GM21367 (cell line): ENCODE measurements around the gene ZSCAN10.

Source experiments
- ATAC-seq: cut with Tn5 transposase; IDR thresholded peaks from one replicate; pipeline ENCODE4 v1.9.1; 2021; ENCODE audit not compliant: unreplicated experiment

Gene ZSCAN10

DNA sequence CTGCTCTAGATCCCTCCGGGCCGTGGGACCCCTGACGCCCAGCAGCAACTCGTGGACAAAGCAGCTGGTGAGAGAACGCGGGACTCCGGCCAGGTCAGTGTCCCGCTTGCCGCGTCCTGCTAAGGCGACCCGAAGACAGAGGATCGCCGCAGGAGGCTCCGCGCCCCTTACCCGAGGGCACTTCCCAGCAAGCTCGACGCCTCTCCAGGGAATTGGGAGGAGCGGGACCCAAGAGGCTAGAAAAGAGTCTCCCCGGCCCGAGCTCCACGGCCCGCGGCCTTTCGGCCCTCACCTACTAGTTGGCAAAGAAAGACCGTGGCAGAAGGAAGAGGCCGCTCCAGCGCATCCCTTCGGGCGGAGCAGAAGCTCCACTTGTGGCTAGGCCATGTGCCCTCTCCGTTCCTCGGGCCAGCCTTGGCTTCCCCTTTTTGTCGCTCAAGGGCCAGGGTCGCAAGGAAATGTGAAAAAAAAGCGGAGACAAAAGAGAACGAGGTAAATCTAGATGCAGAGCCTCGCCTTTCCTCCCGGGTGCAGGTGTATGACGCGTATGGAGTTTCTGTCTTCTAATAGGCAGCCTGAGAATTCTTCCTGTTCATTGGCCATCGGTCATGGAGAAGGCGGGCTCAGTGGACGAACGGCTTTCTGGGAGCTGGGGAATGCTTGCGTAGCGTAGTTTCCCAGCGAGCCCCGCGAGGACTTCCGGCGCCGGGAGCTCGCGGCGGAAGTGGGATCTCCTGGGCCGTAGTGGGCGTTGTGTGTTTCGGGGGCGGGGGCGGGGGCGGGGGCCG, 35.4 kb upstream of the ZSCAN10 start, which contains the start of gene ZNF213:
TSS of gene ZNF213 (plus strand) at position 692 of the 788 bp plus-strand sequence. CDS start 2,252 bp downstream, outside the sequence.
- peak; percentile 71 for ATAC-seq

DNA sequence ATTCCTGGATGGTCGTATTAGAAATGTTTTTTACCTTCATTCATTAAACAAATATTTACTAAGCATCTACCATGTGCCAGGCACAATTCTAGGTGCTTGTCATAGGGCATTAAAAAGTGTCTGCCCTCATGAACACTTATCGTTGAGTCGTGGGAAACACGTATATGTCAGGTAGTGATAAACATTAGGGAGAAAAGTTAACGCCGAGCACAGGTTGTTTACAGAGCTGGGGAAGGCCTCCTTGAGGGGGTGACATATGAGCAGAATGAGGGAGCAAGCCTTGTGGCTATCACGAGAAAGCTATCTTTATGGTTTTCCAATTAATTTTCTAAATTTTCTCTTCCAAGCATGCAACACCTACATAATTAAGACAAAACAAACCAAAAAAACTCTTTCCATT, 34.8 kb upstream of the ZSCAN10 start:
- ATAC-seq: no peak

DNA sequence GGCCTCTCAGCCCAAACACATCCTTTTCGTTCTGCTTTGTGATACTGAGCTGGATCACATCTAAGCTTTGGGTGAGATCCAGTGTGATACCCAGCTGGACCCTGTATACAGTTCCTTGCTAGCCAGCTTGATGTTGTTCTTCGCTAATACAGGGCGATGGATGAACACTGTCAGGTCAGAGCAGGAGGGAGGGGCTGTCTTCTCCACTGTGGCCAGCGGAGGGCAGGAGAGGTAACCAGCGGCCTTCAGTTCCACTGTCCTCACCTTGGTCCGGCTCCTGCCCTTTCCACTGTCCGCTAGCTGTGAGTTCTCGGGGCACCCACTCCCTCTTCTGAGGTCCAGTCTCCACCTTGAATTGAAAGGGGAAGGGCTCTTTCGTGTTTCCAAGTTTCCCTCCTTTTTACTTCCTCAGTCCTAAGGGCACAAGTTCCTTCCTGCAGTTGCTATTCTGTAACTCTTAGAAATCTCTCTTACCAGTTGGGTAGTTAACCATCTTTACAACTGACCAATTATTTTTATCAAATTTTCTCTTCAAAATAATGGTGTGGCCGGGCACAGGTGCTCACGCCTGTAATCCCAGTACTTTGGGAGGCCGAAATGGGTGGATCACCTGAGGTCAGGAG, 32.8 kb upstream of the ZSCAN10 start:
- ATAC-seq: no peak

DNA sequence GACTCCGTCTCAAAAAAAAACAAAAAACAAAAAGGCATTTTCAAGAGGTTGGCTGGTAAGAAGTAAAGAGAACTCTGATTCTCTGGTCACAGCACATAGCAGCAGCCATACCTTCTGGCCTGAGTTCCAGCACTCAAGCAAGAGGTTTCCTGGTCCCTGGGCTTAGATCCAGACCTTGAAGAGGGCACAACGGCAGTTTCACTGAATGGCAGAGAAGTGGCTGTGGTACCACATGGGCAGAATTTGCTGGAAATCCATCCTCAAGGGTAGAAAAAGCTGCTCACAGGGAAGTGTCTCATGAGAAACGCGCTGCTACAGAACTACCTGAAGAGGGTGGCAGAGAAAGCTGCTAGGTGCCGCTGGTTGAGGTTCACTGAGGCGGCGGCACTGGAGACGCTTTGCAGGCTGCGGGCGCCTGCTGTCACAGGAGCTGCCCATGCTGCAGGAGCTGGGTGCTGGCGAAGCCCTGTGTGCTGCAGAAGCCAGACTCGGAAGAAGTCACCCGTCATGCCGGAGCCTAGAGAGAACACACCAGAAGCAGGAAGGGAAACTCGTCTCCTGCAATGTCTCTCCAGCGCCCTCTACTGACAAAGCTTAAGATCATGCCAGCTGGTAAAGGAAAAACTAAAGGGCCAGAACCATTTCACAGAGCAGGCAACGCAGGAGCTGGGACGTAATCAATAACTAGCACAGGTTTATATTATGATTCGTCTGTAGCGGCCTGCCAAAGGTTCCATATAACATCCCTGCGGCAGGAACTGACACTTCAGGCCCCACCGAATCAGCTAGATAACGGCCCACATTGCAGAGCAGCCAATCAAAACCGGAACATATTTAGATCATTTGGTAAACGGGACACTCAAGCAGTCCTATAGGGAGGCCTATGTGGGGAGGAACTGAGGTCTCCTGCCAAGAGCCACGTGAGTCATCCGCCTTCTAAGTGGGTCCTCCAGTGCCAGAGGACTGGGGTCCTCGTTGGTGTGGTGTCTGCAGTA, 30.3 kb upstream of the ZSCAN10 start:
- peak; percentile 38 for ATAC-seq

DNA sequence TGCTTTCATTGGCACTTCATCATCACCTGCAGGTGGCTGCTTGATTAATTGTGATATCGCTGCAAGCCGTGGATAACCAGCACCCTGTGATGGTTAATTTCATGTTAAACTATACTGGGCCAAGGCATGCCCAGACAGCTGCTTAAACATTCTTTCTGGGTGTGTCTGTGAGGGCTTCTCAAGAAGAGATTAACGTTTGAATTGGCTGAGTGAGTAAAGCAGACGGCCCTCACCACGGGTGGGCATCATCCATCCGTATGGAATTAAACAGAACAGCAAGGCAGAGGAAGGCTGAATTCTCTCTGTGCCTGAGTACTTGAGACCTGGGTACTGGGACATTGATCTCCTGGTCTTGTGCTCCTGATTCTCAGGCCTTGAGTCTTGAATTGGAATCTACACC, 28.7 kb upstream of the ZSCAN10 start:
- no peak for ATAC-seq

DNA sequence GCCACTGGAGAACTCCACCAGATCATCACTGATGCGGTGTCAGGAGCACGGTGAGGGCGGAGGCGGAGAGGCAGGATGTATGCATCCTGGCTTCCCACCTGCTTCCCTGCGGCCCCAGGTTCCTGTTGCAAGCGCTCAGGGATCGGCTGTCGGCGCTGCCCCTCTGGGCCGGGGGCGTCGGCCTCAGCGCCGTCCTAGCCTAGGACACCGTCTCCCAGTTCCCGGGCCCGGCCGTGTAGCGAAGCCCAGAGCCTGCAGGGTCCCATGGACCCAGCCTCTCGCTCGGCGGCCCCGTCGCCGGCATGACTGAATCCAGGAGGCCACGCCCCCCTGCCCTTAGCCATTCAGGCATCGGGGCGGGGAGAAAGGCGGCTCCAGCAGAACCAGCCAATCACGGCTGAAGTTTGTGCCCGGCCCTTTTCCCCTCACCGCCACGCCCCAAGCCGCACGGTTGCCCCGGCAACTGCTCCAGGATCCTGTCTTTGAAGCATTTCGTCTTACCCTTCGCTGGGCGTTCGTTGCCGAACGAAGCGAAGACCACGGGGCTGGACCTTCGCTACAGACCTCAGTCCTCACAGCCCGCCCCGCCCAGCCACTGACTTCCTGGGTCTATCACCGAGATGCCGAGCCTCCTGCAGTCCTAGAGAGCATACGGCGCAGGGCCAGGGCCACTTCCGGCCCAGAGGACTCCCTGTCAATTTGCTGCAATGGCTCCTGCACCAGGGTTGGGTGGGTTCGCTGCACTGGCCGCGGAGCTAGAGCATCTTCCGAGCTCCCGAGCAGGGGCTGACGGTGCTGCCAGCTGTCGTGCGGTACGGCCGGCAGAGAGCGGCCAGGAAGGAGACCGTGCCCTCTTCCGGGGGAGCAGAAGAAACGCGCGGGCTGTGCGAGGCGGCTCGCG, 25.1 kb upstream of the ZSCAN10 start:
- peak; percentile 69 for ATAC-seq

DNA sequence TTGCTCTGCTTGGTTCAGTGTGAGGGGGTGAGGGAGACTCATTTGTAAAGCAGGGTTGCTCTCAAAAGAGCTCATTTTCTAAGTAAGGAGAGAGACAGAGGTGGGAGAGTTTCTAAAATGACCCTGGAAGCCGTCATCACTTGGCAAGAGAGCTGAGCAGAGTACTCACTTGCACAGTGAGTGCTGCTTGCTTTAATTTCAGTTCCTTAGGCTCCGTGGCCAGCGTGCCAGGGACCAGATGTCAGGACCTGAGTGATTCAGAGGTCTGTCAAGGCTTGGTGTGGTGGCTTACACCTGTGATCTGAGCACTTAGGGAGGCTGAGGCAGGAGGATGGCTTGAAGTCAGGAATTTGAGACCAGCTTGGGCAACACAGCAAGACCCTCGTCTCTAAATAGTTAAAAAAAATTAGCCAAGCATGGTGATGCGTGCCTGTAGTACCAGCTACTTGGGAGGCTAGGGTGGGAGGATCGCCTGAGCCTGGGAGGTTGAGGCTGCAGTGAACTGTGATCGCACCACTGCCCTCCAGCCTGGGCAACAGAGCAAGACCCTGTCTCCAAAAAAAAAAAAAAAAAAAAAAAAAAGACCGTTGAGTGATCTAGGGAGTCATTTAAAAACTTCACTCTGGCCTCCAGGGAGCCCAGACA, 24.0 kb upstream of the ZSCAN10 start:
- no peak for ATAC-seq

DNA sequence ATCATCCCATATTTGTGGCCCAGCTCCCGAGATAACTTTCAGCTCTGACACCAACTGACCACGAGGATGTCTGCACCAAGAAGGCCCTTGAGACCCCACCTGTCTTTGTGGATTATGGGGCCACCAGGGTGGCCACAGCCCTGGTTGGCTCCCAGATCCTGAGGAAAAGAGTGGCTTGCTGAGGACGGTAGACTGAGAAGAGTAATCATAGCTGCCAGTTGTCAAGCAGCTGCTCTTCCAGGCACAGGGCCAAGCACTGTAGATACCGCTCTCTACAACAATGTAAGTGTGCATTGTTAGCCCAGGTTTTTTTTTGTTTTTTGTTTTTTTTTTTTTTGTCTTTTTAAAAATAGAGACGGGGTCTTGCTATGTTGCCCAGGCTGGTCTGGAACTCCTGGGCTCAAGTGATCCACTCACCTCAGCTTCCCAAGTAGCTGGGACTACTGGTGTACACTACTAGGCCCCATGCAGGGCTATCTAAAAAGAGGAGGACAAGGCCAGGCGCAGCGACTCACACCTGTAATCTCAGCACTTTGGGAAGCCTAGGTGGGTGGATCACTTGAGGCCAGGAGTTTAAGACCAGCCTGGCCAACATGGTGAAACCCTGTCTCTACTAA, 22.9 kb upstream of the ZSCAN10 start:
- no peak for ATAC-seq

DNA sequence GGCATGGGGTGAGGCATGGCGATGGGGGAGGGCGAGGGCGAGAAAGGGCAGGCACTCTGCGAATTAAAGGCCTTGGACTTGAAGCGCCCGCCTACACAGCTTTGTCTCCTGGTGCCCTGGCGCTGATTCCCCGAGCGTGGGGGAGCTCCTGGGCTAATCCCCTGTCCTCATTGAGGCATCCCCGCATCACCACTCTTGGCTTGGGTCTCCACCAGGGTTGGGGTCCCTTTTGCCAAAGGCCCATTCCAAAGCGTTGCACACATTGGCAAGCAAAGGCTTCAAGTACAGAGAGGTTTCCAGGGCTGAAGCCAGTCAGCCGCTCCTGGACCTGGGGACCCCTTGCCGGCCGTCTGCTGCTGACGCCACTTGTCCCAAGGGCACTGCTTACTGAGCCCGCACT, 21.3 kb upstream of the ZSCAN10 start:
- ATAC-seq: no peak

DNA sequence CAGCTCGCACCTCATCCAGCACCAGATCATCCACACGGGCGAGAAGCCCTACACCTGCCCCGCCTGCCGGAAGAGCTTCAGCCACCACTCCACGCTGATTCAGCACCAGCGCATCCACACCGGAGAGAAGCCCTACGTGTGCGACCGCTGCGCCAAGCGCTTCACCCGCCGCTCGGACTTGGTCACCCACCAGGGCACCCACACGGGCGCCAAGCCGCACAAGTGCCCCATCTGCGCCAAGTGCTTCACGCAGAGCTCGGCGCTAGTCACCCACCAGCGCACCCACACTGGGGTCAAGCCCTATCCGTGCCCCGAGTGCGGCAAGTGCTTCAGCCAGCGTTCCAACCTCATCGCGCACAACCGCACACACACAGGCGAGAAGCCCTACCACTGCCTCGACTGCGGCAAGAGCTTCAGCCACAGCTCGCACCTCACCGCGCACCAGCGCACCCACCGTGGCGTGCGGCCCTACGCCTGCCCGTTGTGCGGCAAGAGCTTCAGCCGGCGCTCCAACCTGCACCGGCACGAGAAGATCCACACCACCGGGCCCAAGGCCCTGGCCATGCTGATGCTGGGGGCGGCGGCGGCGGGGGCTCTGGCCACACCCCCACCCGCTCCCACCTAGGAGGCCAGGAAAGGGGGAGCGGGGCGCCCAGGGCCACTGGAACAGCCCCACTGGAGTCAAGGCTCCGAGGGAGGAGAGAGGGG, 20.8 kb upstream of the ZSCAN10 start:
- no peak for ATAC-seq

DNA sequence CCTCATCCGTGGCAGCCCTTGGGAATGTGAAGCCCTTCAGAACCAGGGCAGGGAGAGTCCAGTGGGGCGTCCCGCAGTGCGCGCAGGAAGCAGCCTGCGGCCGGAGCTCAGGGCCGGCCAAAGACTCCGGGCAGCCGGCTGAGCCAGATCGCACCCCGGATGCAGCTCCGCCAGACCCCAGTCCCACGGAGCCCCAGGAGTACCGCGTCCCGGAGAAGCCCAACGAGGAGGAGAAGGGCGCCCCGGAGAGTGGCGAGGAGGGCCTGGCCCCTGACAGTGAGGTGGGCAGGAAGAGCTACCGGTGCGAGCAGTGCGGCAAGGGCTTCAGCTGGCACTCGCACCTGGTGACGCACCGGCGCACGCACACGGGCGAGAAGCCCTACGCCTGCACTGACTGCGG, 20.2 kb upstream of the ZSCAN10 start:
- no peak for ATAC-seq

DNA sequence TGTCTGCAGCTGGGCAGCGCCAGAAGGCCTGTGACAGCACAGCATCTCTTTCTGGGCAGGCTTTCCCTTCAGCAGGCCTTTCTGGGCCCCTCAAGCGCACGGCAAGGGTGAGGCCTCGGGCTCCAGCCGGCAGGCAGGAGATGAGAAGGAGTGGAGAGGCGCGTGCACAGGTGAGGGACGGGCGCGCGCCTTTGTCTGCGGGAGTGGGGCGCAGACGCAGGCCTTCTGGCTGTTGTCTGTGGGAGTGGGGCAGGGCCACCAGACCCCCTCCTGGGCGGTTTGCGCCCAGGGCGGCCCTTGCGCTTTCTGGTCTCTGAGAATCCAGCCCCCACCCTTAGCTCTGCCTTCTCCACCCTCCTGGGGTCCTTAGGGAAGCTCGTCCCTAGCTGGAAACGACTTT, 19.8 kb upstream of the ZSCAN10 start:
- ATAC-seq: no peak

DNA sequence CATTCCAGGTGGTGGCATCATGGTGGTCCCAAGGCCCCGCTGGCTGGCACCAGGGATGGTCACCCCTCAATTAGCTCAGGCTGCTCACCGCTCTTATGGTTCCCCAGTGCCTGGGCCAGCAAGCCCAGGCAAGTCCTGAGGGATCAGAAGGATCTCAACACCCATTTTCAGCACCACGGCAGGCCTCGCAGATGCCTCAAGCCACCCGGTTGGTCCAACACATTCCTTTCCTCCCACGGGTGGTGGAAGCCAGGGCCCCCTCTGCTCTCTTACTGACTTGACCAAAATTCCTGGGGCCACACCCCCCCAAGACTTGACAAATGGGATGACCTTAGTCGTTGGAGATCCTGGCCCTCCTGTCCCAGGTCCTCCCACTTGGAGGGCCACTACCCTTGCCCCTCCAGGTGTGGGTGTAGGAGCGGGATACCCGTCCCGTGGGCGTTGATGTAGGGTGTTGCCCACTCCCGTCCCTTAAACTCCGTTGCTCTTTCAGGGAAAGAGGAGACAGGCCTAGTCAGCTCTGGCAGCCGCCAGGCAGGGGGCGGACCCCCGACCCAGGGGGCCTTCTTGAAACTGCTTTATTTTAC, 19.2 kb upstream of the ZSCAN10 start:
- ATAC-seq: no peak

DNA sequence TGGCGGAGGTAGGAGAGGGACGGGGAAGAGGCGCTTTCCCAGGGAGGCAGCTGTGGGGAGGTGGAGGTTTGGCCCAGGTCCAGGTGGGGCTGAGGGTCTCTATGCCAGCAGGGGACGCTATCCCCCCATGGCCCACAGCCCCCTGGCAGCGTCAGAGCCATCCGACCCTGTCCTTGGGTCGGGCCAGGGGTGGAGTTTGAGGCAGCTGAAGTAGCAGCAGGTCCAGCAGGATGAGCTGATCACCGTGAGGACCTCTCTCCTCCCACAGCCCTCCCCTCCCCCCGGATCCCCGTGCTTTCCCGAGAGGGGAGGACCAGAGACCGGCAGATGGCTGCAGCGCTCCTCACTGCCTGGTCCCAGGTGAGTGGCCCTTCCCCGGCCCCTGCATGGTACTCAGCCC, 16.5 kb upstream of the ZSCAN10 start:
- no peak for ATAC-seq

DNA sequence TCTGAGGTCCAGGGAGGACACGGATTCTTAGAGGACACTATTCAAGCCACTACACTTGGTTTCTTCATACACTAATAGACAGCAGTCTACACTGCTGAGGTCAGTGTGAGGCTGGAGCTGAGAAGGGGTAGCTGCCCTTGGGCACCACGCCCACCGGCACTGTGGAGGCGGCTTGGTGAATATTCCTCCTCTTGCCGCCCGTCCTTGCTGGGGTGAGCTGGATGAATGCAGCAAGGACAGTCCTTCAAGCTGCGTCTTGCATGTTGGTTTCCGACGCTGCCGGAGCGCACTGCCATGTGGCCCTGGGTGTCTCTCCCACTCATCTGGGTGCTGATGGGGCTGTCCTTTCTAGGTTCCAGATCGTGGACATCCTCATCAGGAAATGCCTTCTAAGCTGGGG, 15.9 kb upstream of the ZSCAN10 start:
- ATAC-seq: no peak

DNA sequence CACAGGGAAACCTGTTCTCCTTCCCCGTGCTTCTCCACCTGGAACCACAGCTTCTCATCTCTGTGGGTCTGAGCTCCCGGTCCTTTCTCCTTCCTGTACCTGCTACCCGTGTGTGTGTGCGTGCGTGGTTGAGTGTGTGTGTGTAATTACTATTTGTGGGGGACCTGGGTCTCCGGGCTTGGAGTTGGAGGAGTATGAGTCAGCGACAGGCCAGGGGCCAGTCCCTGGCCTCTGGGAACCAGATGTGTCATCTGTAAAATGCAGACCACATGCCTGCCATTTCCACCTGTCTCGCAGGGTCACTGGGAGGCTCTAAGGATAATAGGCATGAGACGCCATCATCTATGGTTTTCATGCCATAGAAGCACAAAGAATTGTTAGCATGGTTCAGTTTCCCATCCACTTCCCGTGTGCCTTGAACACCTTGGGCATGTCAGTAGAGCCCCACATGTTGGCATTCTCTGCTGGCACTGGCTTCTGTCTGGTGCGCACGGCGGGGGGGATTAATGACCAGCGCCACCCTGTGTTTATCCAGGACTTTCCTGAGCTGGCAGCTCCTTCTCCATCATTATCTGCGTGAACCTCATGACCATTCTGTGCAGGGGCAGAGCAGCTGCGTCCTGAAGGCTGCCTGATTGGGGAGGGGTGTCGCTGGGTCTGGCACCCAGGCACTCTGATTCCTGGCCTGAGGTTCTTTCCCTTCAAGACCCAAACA, 14.8 kb upstream of the ZSCAN10 start:
- no peak for ATAC-seq

DNA sequence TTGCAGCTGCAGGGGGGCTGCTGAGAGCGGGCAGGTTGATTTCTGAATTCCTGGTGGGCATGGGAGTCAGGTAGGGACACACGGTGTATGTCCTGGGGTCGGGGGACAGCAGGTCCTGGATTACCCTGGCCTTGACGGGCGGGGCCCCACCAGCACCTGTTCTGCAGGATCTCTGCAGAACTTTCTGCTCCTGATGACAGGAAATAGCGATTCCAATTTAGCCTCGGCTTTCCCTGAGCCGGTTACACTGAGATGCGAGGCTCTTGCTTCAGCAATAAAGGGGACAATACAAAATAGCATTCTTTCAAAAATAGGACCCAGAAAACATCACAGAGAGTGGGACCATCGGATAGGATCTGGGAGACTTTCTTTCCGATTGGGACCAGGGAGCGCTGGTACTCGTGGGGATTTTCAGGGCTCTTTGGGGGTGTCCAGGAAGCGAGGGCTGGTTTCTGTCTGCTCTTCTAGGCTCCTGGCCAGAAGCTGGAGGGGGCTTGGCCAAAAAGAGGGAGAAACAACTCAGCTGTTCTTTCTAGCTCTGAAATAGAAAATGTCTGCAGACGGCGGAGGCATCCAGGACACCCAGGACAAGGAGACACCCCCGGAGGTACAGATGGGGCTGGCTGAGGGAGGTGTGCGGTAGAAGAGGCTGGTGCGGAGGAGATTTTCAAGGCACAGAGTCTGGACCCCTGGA, 13.9 kb upstream of the ZSCAN10 start:
- ATAC-seq: no peak
